ENCODE data around the gene NPLOC4. TPM values are rescaled to one million over a fixed set of nuclear protein-coding genes. Genes with fewer than 3 reads are reported as not detected.

Gene NPLOC4
- total and polyA plus RNA-seq, 2 of the 13 experiments (the other 11 are each of a cell fraction or from before 2014, with no cell fraction given), result 57.0 to 97.0 TPM

- TF ChIP-seq, protein P1, sequence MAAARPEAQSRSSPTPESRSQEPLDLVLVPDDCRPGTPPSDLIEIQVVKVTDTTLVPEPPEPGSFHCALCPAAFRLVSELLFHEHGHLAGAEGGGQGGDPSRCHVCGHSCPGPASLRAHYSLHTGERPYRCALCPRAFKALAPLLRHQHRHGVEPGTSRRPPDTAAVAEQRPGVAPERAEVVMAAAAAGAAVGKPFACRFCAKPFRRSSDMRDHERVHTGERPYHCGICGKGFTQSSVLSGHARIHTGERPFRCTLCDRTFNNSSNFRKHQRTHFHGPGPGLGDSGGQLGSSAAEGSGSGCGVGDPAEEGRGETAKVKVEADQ (CRISPR knock-in tag; IDR thresholded peaks at IDR 0.05; ENCODE audit: borderline replicate concordance), result no peak
- TF ChIP-seq ZFP36L2 (CRISPR knock-in tag; IDR thresholded peaks at IDR 0.05) (no peak), ZNF790 (CRISPR knock-in tag; IDR thresholded peaks at IDR 0.05; ENCODE audit: borderline replicate concordance) (0 out of 2 replicates have a peak, but pooled peaks have one; percentile 54), DMAP1 (CRISPR knock-in tag; IDR thresholded peaks at IDR 0.05) (peak; percentile 45; the same call in 1 of the 2 replicates), RELA (CRISPR knock-in tag; IDR thresholded peaks at IDR 0.05) (0 out of 2 replicates have a peak, but pooled peaks have one; percentile 47), ZNF629 (CRISPR knock-in tag; conservative IDR thresholded peaks at IDR 0.05) (peak; percentile 48), ZSCAN25 (CRISPR knock-in tag; IDR thresholded peaks at IDR 0.05) (no peak), ZNF337 (CRISPR knock-in tag; IDR thresholded peaks at IDR 0.05; ENCODE audit: borderline replicate concordance, low read depth) (no peak), HNRNPUL1 (IDR thresholded peaks at IDR 0.05; ENCODE audit: low read depth, low read length) (no peak), ZBTB38 (CRISPR knock-in tag; IDR thresholded peaks at IDR 0.05) (peak; percentile 51; the same call in 1 of the 2 replicates), HOXD1 (CRISPR knock-in tag; IDR thresholded peaks at IDR 0.05) (no peak), RFXAP (CRISPR knock-in tag; IDR thresholded peaks at IDR 0.05; ENCODE audit: borderline replicate concordance) (no peak), ZNF274 (CRISPR knock-in tag; IDR thresholded peaks at IDR 0.05) (no peak), ZNF549 (CRISPR knock-in tag; IDR thresholded peaks at IDR 0.05) (no peak), CCDC6 (CRISPR knock-in tag; IDR thresholded peaks at IDR 0.05) (peak; percentile 36; the same call in 1 of the 2 replicates), ZUFSP (CRISPR knock-in tag; IDR thresholded peaks at IDR 0.05; ENCODE audit: borderline replicate concordance) (no peak), ARID4A (CRISPR knock-in tag; IDR thresholded peaks at IDR 0.05; ENCODE audit: borderline replicate concordance) (peak; percentile 64; the same call in 1 of the 2 replicates)
- TF ChIP-seq, protein P2, sequence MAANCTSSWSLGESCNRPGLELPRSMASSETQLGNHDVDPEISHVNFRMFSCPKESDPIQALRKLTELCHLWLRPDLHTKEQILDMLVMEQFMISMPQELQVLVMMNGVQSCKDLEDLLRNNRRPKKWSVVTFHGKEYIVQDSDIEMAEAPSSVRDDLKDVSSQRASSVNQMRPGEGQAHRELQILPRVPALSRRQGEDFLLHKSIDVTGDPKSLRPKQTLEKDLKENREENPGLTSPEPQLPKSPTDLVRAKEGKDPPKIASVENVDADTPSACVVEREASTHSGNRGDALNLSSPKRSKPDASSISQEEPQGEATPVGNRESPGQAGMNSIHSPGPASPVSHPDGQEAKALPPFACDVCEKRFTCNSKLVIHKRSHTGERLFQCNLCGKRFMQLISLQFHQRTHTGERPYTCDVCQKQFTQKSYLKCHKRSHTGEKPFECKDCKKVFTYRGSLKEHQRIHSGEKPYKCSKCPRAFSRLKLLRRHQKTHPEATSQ (CRISPR knock-in tag; IDR thresholded peaks at IDR 0.05; ENCODE audit: borderline replicate concordance), result no peak
- TF ChIP-seq, protein P3, sequence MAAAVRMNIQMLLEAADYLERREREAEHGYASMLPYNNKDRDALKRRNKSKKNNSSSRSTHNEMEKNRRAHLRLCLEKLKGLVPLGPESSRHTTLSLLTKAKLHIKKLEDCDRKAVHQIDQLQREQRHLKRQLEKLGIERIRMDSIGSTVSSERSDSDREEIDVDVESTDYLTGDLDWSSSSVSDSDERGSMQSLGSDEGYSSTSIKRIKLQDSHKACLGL (CRISPR knock-in tag; IDR thresholded peaks at IDR 0.05), result peak; percentile 66; the same call in 1 of the 2 replicates
- TF ChIP-seq, protein P4, sequence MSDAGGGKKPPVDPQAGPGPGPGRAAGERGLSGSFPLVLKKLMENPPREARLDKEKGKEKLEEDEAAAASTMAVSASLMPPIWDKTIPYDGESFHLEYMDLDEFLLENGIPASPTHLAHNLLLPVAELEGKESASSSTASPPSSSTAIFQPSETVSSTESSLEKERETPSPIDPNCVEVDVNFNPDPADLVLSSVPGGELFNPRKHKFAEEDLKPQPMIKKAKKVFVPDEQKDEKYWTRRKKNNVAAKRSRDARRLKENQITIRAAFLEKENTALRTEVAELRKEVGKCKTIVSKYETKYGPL (CRISPR knock-in tag; IDR thresholded peaks at IDR 0.05), result no peak
Observed at GRCh38 chr17:81514739-81515529, 122.0 kb downstream of the NPLOC4 start (continued).

All from HepG2 (cell line).